SU-DHL-6 (cell line): ENCODE results near the gene RNF212.

Source experiments
- H2AFZ ChIP-seq: fragments of 200-600 bp; sonication (generic); 2 replicates; pipeline ENCODE4 v1.6.1; 2014; ENCODE audit warnings: low read depth, mild to moderate bottlenecking, moderate library complexity, mixed read lengths, antibody characterized with exemption, low read length; ENCODE audit not compliant: severe bottlenecking
- H3F3A ChIP-seq: fragments of 200-600 bp; shearing (Covaris generic); 2 replicates; pipeline ENCODE4 v1.6.0; 2016; ENCODE audit warnings: antibody characterized with exemption, mild to moderate bottlenecking; ENCODE audit not compliant: insufficient read depth
- H3K27ac ChIP-seq: fragments of 200-600 bp; sonication (generic); 2 replicates; pipeline ENCODE4 v1.5.1; 2016; ENCODE audit warnings: low read depth, mild to moderate bottlenecking, low read length, moderate library complexity, mixed read lengths
- H3K27me3 ChIP-seq: fragments of 200-600 bp; sonication (generic), shearing (Covaris generic); 2 replicates; pipeline ENCODE4 v1.6.0; 2014; ENCODE audit warnings: mild to moderate bottlenecking, low read length
- H3K36me3 ChIP-seq: fragments of 200-600 bp; sonication (generic); 2 replicates; pipeline ENCODE4 v1.6.1; 2014; ENCODE audit warnings: mild to moderate bottlenecking, low read length, mixed read lengths
- H3K4me2 ChIP-seq: fragments of 300-600, 200-600 bp; shearing (Covaris generic), sonication (generic); 2 replicates; pipeline ENCODE4 v1.6.0; 2014; ENCODE audit warnings: low read length, low read depth, mild to moderate bottlenecking; ENCODE audit not compliant: poor library complexity, severe bottlenecking
- H3K4me3 ChIP-seq: fragments of 200-600 bp; sonication (generic); 2 replicates; pipeline ENCODE4 v1.5.1; 2014; ENCODE audit warnings: antibody characterized with exemption, low read length, mild to moderate bottlenecking, mixed read lengths; ENCODE audit not compliant: insufficient read depth, poor library complexity, severe bottlenecking
- H3K79me2 ChIP-seq: fragments of 200-600 bp; sonication (generic); 2 replicates; pipeline ENCODE4 v1.6.1; 2014; ENCODE audit warnings: mild to moderate bottlenecking, low read length, moderate library complexity; ENCODE audit not compliant: insufficient read depth
- H3K9ac ChIP-seq: fragments of 200-600 bp; sonication (generic); 2 replicates; pipeline ENCODE4 v1.7.0; 2014; ENCODE audit warnings: mild to moderate bottlenecking, low read length
- H3K9me2 ChIP-seq: fragments of 200-600 bp; sonication (generic); replicated peaks from 2 replicates; pipeline ENCODE4 v1.6.1; 2014; ENCODE audit warnings: low read length; ENCODE audit not compliant: insufficient read depth
- H3K9me3 ChIP-seq: fragments of 200-600 bp; sonication (generic); 2 replicates; pipeline ENCODE4 v1.6.1; 2014; ENCODE audit warnings: low read length, mixed read lengths; ENCODE audit not compliant: insufficient read depth
- H4K20me1 ChIP-seq: fragments of 200-600 bp; sonication (generic); 2 replicates; pipeline ENCODE4 v1.6.1; 2014; ENCODE audit warnings: low read depth, mild to moderate bottlenecking, antibody characterized with exemption, low read length, moderate library complexity, mixed read lengths
- EZH2phosphoT487 ChIP-seq: fragments of 200-600 bp; sonication (generic), shearing (Covaris generic); conservative IDR thresholded peaks from 2 replicates; pipeline ENCODE4 v1.6.1; 2018; ENCODE audit warnings: mild to moderate bottlenecking, antibody characterized with exemption, low read length, moderate library complexity, mixed read lengths
- TF ChIP-seq, protein P1 (sequence below): fragments of 200-600 bp; sonication (generic); IDR thresholded peaks from one replicate; pipeline ENCODE4 v1.5.1; 2017; ENCODE audit warnings: antibody characterized with exemption, mild to moderate bottlenecking, low read length, moderate library complexity; ENCODE audit not compliant: insufficient read depth, poor library complexity, severe bottlenecking

RNF212 gene

DNA sequence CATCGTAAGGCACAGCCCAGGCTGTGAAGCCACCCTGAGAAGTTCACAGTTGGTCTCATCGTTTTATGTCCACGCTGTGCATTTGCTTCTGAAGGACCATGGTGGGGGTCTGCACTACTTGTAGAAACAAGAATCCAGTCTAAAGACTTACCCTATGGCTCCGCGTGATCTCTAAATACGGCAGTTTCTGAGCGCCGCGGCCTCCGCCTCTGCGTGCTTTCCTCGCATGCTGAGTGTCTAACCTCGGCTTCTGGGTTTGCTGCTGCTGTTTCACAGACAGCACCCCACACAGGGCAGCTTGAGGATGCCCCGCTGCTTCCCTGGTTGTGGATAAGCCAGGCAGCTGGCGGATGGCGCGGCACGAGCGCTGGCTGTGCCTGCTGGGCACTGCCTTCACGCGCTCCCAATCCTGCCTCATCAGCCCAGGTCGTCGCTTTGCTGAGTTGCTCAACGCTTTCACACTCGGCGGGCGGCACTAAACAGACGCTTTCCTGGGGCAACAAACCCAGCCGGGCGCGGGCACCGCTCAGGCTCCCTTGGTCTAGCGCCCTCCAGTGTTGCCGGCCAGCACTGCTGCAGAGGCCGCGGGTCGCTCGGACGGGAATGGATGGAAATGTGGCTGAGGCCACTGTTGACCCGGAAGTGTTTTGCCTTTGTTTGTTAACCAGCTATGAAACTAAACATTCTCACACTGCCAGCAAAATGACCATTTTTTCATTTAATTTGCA, 62.7 kb downstream of the RNF212 start:
- Histone ChIP-seq H3K79me2 (no peaks in the 10 kb centered on the region), H3K4me3 (no peak overlapping the region), H4K20me1 (no peaks in the 10 kb centered on the region), H3K9me3 (no peaks in the 10 kb centered on the region), H3K9ac (no peak overlapping the region), H3K36me3 (no peaks in the 10 kb centered on the region), H2AFZ (no peak overlapping the region), H3K27ac (no peak overlapping the region), H3K9me2 (no peaks in the 10 kb centered on the region), H3F3A (no peaks in the 10 kb centered on the region), H3K27me3 (no peaks in the 10 kb centered on the region), H3K4me2 (no peak overlapping the region)
- TF ChIP-seq, protein P1, sequence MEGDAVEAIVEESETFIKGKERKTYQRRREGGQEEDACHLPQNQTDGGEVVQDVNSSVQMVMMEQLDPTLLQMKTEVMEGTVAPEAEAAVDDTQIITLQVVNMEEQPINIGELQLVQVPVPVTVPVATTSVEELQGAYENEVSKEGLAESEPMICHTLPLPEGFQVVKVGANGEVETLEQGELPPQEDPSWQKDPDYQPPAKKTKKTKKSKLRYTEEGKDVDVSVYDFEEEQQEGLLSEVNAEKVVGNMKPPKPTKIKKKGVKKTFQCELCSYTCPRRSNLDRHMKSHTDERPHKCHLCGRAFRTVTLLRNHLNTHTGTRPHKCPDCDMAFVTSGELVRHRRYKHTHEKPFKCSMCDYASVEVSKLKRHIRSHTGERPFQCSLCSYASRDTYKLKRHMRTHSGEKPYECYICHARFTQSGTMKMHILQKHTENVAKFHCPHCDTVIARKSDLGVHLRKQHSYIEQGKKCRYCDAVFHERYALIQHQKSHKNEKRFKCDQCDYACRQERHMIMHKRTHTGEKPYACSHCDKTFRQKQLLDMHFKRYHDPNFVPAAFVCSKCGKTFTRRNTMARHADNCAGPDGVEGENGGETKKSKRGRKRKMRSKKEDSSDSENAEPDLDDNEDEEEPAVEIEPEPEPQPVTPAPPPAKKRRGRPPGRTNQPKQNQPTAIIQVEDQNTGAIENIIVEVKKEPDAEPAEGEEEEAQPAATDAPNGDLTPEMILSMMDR: no peak
- no peak for TF ChIP-seq EZH2phosphoT487

GRCh38 chr4:1049591-1049905, 63.8 kb downstream of the RNF212 start:
- H3F3A ChIP-seq: no peaks in the 10 kb centered on the region
- H3K4me3 ChIP-seq: no peak overlapping the region
- H3K9me3 ChIP-seq: no peaks in the 10 kb centered on the region
- H2AFZ ChIP-seq: no peak overlapping the region
- no peaks in the 10 kb centered on the region for H3K9me2 ChIP-seq
- H4K20me1 ChIP-seq: no peaks in the 10 kb centered on the region
- no peaks in the 10 kb centered on the region for H3K27me3 ChIP-seq
- TF ChIP-seq, protein P1: no peak
- no peak for TF ChIP-seq EZH2phosphoT487
- H3K36me3 ChIP-seq: no peaks in the 10 kb centered on the region
- H3K9ac ChIP-seq: no peak overlapping the region
- no peak overlapping the region for H3K27ac ChIP-seq
- no peaks in the 10 kb centered on the region for H3K79me2 ChIP-seq
- no peak overlapping the region for H3K4me2 ChIP-seq

GRCh38 chr4:1048773-1049590, 64.4 kb downstream of the RNF212 start:
- TF ChIP-seq, protein P1: no peak
- no peak for TF ChIP-seq EZH2phosphoT487
- Histone ChIP-seq H3F3A (no peaks in the 10 kb centered on the region), H3K9me2 (no peaks in the 10 kb centered on the region), H2AFZ (no peak overlapping the region), H4K20me1 (no peaks in the 10 kb centered on the region), H3K27ac (no peak overlapping the region), H3K36me3 (no peaks in the 10 kb centered on the region), H3K4me2 (no peak overlapping the region), H3K27me3 (no peaks in the 10 kb centered on the region), H3K9me3 (no peaks in the 10 kb centered on the region), H3K79me2 (no peaks in the 10 kb centered on the region), H3K4me3 (no peak overlapping the region), H3K9ac (no peak overlapping the region)
